ENCODE data around the gene D2HGDH. TPM values are rescaled to one million over a fixed set of nuclear protein-coding genes. Genes with fewer than 3 reads are reported as not detected.
A peak's percentile ranks its signal among the peaks of the same experiment; 100 is the strongest.

The D2HGDH gene
- total and polyA plus RNA-seq, 3 donors from 2014 or later = 15.6 to 37.7 (median 36.1) TPM

GRCh38 chr2:241771286-241772062, 37.0 kb downstream of the D2HGDH start:
- H3K4me3 ChIP-seq = no peak overlapping the region
- H3K4me1 ChIP-seq = no peaks in the 10 kb centered on the region
- TF ChIP-seq CTCF (IDR thresholded peaks at IDR 0.05) (no peak), POLR2A (IDR thresholded peaks at IDR 0.05) (no peak)
- no peaks in the 10 kb centered on the region for H3K36me3 ChIP-seq (ENCODE audit: low read depth, missing control alignments)
- WGBS, 2 donors = 58 to 72% methylated on average over 23 to 38 of the region's 38 CpGs
- no peaks in the 10 kb centered on the region for H3K27me3 ChIP-seq
- intact Hi-C loops (cut with DNase I; ENCODE audit: low total_unique reads) = no loop called here
- DNase-seq = peak; percentile 39
- no peak overlapping the region for H3K27ac ChIP-seq
- no peaks in the 10 kb centered on the region for H3K9me3 ChIP-seq

- Histone ChIP-seq H3K4me1 (no peaks in the 10 kb centered on the region), H3K27ac (no peak overlapping the region), H3K4me3 (no peak overlapping the region), H3K36me3 (ENCODE audit: low read depth, missing control alignments) (no peaks in the 10 kb centered on the region), H3K27me3 (no peaks in the 10 kb centered on the region), H3K9me3 (no peaks in the 10 kb centered on the region)
- intact Hi-C loops (cut with DNase I; ENCODE audit: low total_unique reads) = no loop called here
- no peak for TF ChIP-seq CTCF (IDR thresholded peaks at IDR 0.05)
- no peak for TF ChIP-seq POLR2A (IDR thresholded peaks at IDR 0.05)
- DNase-seq = no peak
- WGBS, 2 donors = 52 to 64% methylated on average over 9 of the region's 9 CpGs
Measured at GRCh38 chr2:241772063-241772499, 37.7 kb downstream of the D2HGDH start.

GRCh38 chr2:241773511-241774418, 39.3 kb downstream of the D2HGDH start:
- DNase-seq = no peak
- Histone ChIP-seq H3K36me3 (ENCODE audit: low read depth, missing control alignments) (no peaks in the 10 kb centered on the region), H3K4me3 (no peak overlapping the region), H3K9me3 (no peaks in the 10 kb centered on the region), H3K4me1 (no peaks in the 10 kb centered on the region), H3K27ac (no peak overlapping the region), H3K27me3 (no peaks in the 10 kb centered on the region)
- intact Hi-C loops (cut with DNase I; ENCODE audit: low total_unique reads) = no loop called here
- 75 to 82% methylated on average over 13 to 27 of the region's 29 CpGs for WGBS, 2 donors
- TF ChIP-seq CTCF (IDR thresholded peaks at IDR 0.05) (no peak), POLR2A (IDR thresholded peaks at IDR 0.05) (no peak)

GRCh38 chr2:241774419-241775222, 40.2 kb downstream of the D2HGDH start:
- H3K4me3 ChIP-seq = no peak overlapping the region
- 66 to 82% methylated on average over 17 to 40 of the region's 40 CpGs for WGBS, 2 donors
- TF ChIP-seq CTCF (IDR thresholded peaks at IDR 0.05) = no peak
- TF ChIP-seq POLR2A (IDR thresholded peaks at IDR 0.05) = no peak
- H3K27ac ChIP-seq = no peak overlapping the region
- H3K9me3 ChIP-seq = no peaks in the 10 kb centered on the region
- DNase-seq = peak; percentile 12
- no peaks in the 10 kb centered on the region for H3K36me3 ChIP-seq (ENCODE audit: low read depth, missing control alignments)
- no peaks in the 10 kb centered on the region for H3K4me1 ChIP-seq
- intact Hi-C loops (cut with DNase I; ENCODE audit: low total_unique reads) = no loop called here
- no peaks in the 10 kb centered on the region for H3K27me3 ChIP-seq

Measured in testis (tissue), 3 donors.